Lung (tissue), 12 donors: Measurements from ENCODE around the gene TBC1D23. TPM values are rescaled to one million over a fixed set of nuclear protein-coding genes. Genes with fewer than 3 reads are reported as not detected.

Experiments
- ATAC-seq: fragments of 200-7000 bp; cut with Tn5 transposase; one replicate; pipeline ENCODE4 v1.9.1; 2020; ENCODE audit warnings: moderate number of reproducible peaks; ENCODE audit not compliant: insufficient read depth, low FRiP score
- DNase-seq, 3 donors: peaks; one replicate each; pipeline ENCODE4 v3.0.0-alpha.2; 2013 to 2017
- H3K27ac ChIP-seq, 2 donors: one replicate each; pipeline ENCODE4 v1.5.1; 2013; ENCODE audit warnings: mild to moderate bottlenecking in 2 of 2, moderate library complexity in 2 of 2, control low read depth in 1 of 2, inconsistent platforms in 1 of 2, low read depth in 1 of 2, low read length in 1 of 2
- H3K27me3 ChIP-seq, 3 donors: one replicate each; pipeline ENCODE4 v1.5.1; 2013; ENCODE audit warnings: low read length in 2 of 3; ENCODE audit not compliant: control insufficient read depth in 3 of 3, insufficient read depth in 3 of 3
- H3K36me3 ChIP-seq, 4 donors: one replicate each; pipeline ENCODE4 v1.5.1; 2013; ENCODE audit warnings: low read length in 4 of 4, mild to moderate bottlenecking in 1 of 4, moderate library complexity in 1 of 4; ENCODE audit not compliant: control insufficient read depth in 4 of 4, insufficient read depth in 4 of 4
- H3K4me1 ChIP-seq, 5 donors: one replicate each; pipeline ENCODE4 v1.5.1; 2013; ENCODE audit warnings: low read length in 5 of 5, mild to moderate bottlenecking in 2 of 5, moderate library complexity in 1 of 5; ENCODE audit not compliant: control insufficient read depth in 5 of 5, insufficient read depth in 5 of 5
- H3K4me3 ChIP-seq: one replicate; pipeline ENCODE4 v1.5.1; 2013; ENCODE audit warnings: mild to moderate bottlenecking, control low read depth, moderate library complexity
- H3K9ac ChIP-seq, 2 donors: one replicate each; pipeline ENCODE4 v1.5.1; 2013; ENCODE audit warnings: low read length in 2 of 2, control low read depth in 1 of 2; ENCODE audit not compliant: insufficient read depth in 1 of 2
- H3K9me3 ChIP-seq, 4 donors: one replicate each; pipeline ENCODE4 v1.5.1; 2013; ENCODE audit warnings: low read length in 3 of 4, mild to moderate bottlenecking in 1 of 4, moderate library complexity in 1 of 4; ENCODE audit not compliant: control insufficient read depth in 4 of 4, insufficient read depth in 3 of 4
- CTCF ChIP-seq: IDR thresholded peaks from 2 replicates; pipeline ENCODE4 v1.5.1; 2012; ENCODE audit warnings: mild to moderate bottlenecking; ENCODE audit errors: control extremely low read depth, extremely low read depth
- WGBS, 2 donors: extraction: QIAGEN DNeasy Blood & Tissue Kit; methylation state at CpG; one replicate each; pipeline ENCODE4 v1.1.7; 2013; 5-methylcytosine and 5-hydroxymethylcytosine counted together
- polyA plus RNA-seq, 2 donors: library from polyadenylated mRNA; stranded (reverse); fragments of 200-250 nt; gene quantifications; one replicate each; pipeline ENCODE4 v1.2.1, GENCODE V29; 2013
- total RNA-seq, 2 donors: library from RNA; depleted of rRNA in 1 of 2; stranded (reverse); fragments of >200 nt in 1 of 2; gene quantifications; one replicate each; pipeline ENCODE4 v1.2.1, GENCODE V29; 2014 to 2021
- donor health status: control.
- donor health status: control.
- donor health status: Bipolar disorder and iron deficiency.
- donor health status: healthy.
- donor health status: DM: yes; HTN: yes; CAD: no.

The TBC1D23 gene
- total and polyA plus RNA-seq, 4 donors, result 15.7 to 60.6 (median 26.9) TPM

GRCh38 chr3:100352296-100353231 lies 91.8 kb downstream of the TBC1D23 start:
- DNase-seq, result no peak
- H3K27ac ChIP-seq, result no peak overlapping the region

DNA sequence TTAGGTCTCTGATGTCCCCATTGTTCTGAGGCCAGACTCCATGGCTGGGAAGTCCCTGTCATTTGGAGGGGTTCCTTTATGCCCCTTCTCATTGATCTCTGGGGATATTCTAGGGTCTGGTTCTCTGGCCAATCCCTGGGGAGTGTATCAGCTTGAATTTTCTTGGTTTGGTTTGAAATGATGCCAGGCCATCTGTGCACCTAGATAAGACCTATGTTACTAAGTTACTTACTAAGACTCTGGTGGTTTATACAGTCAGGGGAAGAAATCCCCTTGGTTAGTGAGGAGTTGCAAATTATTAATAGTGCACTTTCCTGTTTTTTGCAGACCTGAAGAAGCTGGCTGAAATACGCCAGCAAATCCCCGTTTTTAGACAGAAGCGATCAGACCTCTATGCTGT lies 94.1 kb downstream of the TBC1D23 start:
- ATAC-seq (no peak), DNase-seq (no peak)
- 90 to 94% methylated on average over 3 of the region's 3 CpGs for WGBS, 2 donors
- no peak overlapping the region for H3K9ac ChIP-seq
- no peak overlapping the region for H3K4me3 ChIP-seq
- no peak overlapping the region for H3K27ac ChIP-seq
- peaks cover 0 to 4% (median 0%) of the 10 kb centered on the region in 4 donors for H3K9me3 ChIP-seq
- no peaks in the 10 kb centered on the region for H3K27me3 ChIP-seq
- peaks cover 23 to 34% (median 28%) of the 10 kb centered on the region in 4 donors for H3K36me3 ChIP-seq
- TF ChIP-seq CTCF, result no peak
- no peaks in the 10 kb centered on the region for H3K4me1 ChIP-seq

More at GRCh38 chr3:100352296-100353231, 91.8 kb downstream of the TBC1D23 start:
- 95 to 96% methylated on average over 10 of the region's 10 CpGs for whole genome bisulfite sequencing, 2 donors
- Histone ChIP-seq H3K36me3 (peaks cover 26 to 45% (median 36%) of the 10 kb centered on the region in 4 donors), H3K9me3 (peaks cover 0 to 4% (median 0%) of the 10 kb centered on the region in 4 donors), H3K4me1 (no peaks in the 10 kb centered on the region), H3K27me3 (no peaks in the 10 kb centered on the region), H3K9ac (no peak overlapping the region), H3K4me3 (no peak overlapping the region)
- no peak for ATAC-seq
- no peak for TF ChIP-seq CTCF

- no peaks in the 10 kb centered on the region for H3K27me3 ChIP-seq
- H3K9ac ChIP-seq, result no peak overlapping the region
- no peak for TF ChIP-seq CTCF
- no peak overlapping the region for H3K27ac ChIP-seq
- 55 to 82% methylated on average over 2 of the region's 2 CpGs for WGBS, 2 donors
- peaks cover 0 to 4% (median 0%) of the 10 kb centered on the region in 4 donors for H3K9me3 ChIP-seq
- no peaks in the 10 kb centered on the region for H3K4me1 ChIP-seq
- H3K4me3 ChIP-seq, result no peak overlapping the region
- no peak for DNase-seq
- H3K36me3 ChIP-seq, result peaks cover 13 to 32% (median 20%) of the 10 kb centered on the region in 4 donors
- ATAC-seq, result no peak
Measured at GRCh38 chr3:100358413-100358812, 97.6 kb downstream of the TBC1D23 start.
